ENCODE measurements around the gene MARCO. TPM values are rescaled to one million over a fixed set of nuclear protein-coding genes. Genes with fewer than 3 reads are reported as not detected.

The MARCO gene
- total RNA-seq, 1 experiment from 2014 or later, result not detected

DNA sequence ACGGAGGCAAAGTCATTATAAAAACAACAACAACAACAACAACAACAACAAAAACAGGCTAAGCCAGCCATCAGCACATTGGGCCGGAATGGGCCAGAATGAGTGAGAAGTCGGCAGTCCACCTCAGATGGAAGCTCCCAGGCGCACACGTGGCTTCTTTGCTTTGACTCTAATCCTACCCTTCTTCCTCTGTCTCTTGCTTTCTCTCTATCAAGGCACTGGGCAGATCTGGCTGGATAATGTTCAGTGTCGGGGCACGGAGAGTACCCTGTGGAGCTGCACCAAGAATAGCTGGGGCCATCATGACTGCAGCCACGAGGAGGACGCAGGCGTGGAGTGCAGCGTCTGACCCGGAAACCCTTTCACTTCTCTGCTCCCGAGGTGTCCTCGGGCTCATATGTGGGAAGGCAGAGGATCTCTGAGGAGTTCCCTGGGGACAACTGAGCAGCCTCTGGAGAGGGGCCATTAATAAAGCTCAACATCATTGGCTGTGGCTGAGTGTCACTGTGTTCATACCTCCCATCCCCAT is 52.2 kb downstream of the MARCO start:
- Histone ChIP-seq H2BK20ac (ENCODE audit: low read depth, low read length, poor library complexity, severe bottlenecking) (no peak overlapping the region), H2BK5ac (ENCODE audit: insufficient read length, low read length) (no peak overlapping the region), H3K4me1 (ENCODE audit: insufficient read depth, low read length) (no peaks in the 10 kb centered on the region), H3K27ac (ENCODE audit: insufficient read length, low read depth, low read length) (no peak overlapping the region), H2AFZ (ENCODE audit: low read length) (no peak overlapping the region), H4K8ac (replicated peaks; ENCODE audit: insufficient read length, low read depth, low read length) (no peak overlapping the region), H2BK15ac (ENCODE audit: low read depth, low read length) (no peak overlapping the region), H3K4me2 (ENCODE audit: insufficient read depth, insufficient read length, low read length) (no peak overlapping the region), H3K56ac (ENCODE audit: insufficient read length, low read depth, low read length) (no peak overlapping the region), H4K5ac (ENCODE audit: insufficient read length, low read depth, low read length) (no peak overlapping the region), H3K79me1 (ENCODE audit: insufficient read depth, low read depth, low read length, poor library complexity, severe bottlenecking) (no peaks in the 10 kb centered on the region), H3T11ph (ENCODE audit: low read length) (no peak overlapping the region), H3K9ac (ENCODE audit: extremely low read depth, insufficient read length, low read length) (no peak overlapping the region), H3K23me2 (ENCODE audit: insufficient read length, low read depth, low read length, poor library complexity, severe bottlenecking) (no peaks in the 10 kb centered on the region), H3K18ac (ENCODE audit: insufficient read length, low read depth, low read length) (no peak overlapping the region), H3K23ac (ENCODE audit: insufficient read length, low read depth, low read length) (no peak overlapping the region), H2BK12ac (ENCODE audit: insufficient read length, low read depth, low read length) (no peak overlapping the region), H2BK120ac (ENCODE audit: low read depth, low read length, poor library complexity, severe bottlenecking) (no peak overlapping the region), H3K79me2 (ENCODE audit: insufficient read depth, low read length) (no peaks in the 10 kb centered on the region), H4K20me1 (ENCODE audit: control insufficient read depth, insufficient read depth, insufficient read length) (no peaks in the 10 kb centered on the region), H3K4ac (ENCODE audit: low read depth, low read length) (no peak overlapping the region), H3K27me3 (ENCODE audit: insufficient read depth, low read length) (no peaks in the 10 kb centered on the region), H4K91ac (ENCODE audit: insufficient read length, low read depth, low read length) (no peak overlapping the region), H3K9me3 (ENCODE audit: control insufficient read depth, low read depth, low read length) (no peaks in the 10 kb centered on the region), H3K14ac (ENCODE audit: insufficient read depth, low read length) (no peak overlapping the region), H2AK5ac (ENCODE audit: insufficient read length, low read length) (no peak overlapping the region)
- Mint-ChIP-seq H3K27ac (no peak overlapping the region), H3K36me3 (ENCODE audit: insufficient read depth in 1 of 3, low read depth in 3 of 3) (peaks cover 0 to 1% (median 0%) of the 10 kb centered on the region in 3 experiments; a peak in 1 of 7 replicates), H3K4me1 (no peaks in the 10 kb centered on the region), H3K27me3 (ENCODE audit: low read depth) (peaks cover 23% of the 10 kb centered on the region), H3K9me3 (peaks cover 7% of the 10 kb centered on the region in 2 experiments; a peak in 4 of 5 replicates), H3K4me3 (no peak overlapping the region)
- TF ChIP-seq, protein P1, sequence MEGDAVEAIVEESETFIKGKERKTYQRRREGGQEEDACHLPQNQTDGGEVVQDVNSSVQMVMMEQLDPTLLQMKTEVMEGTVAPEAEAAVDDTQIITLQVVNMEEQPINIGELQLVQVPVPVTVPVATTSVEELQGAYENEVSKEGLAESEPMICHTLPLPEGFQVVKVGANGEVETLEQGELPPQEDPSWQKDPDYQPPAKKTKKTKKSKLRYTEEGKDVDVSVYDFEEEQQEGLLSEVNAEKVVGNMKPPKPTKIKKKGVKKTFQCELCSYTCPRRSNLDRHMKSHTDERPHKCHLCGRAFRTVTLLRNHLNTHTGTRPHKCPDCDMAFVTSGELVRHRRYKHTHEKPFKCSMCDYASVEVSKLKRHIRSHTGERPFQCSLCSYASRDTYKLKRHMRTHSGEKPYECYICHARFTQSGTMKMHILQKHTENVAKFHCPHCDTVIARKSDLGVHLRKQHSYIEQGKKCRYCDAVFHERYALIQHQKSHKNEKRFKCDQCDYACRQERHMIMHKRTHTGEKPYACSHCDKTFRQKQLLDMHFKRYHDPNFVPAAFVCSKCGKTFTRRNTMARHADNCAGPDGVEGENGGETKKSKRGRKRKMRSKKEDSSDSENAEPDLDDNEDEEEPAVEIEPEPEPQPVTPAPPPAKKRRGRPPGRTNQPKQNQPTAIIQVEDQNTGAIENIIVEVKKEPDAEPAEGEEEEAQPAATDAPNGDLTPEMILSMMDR (conservative IDR thresholded peaks at IDR 0.05), result no peak
- no peak for DNase-seq
- no CpG with 5 or more reads among the region's 14 CpGs for WGBS (ENCODE audit: extremely low coverage, insufficient read length, low lambda C conversion rate)
